Measurements from ENCODE around the gene PHEX. TPM values are rescaled to one million over a fixed set of nuclear protein-coding genes. Genes with fewer than 3 reads are reported as not detected.

The PHEX gene
- polyA plus RNA-seq, 1 donor (not counting 4 experiments of a cell fraction or from before 2014, with no cell fraction given) = 0.80 TPM

GRCh38 chrX:21998037-21998436, 34.1 kb upstream of the PHEX start:
- Histone ChIP-seq H3K4me3 (ENCODE audit: control insufficient read depth in 2 of 3, extremely low read depth in 1 of 3, insufficient read depth in 2 of 3, low read depth in 1 of 3, low read length in 3 of 3) (no peak overlapping the region), H3K4me2 (ENCODE audit: control insufficient read depth, extremely low read depth, insufficient read depth, low read depth, low read length) (no peak overlapping the region), H3K4me1 (ENCODE audit: control insufficient read depth, extremely low read depth, insufficient read depth, low read length) (no peaks in the 10 kb centered on the region), H3K36me3 (ENCODE audit: control insufficient read depth in 2 of 2, extremely low read depth in 1 of 2, insufficient read depth in 2 of 2, low read length in 2 of 2) (peaks cover 0 to 5% of the 10 kb centered on the region in 2 experiments), H3K27ac (ENCODE audit: control insufficient read depth, insufficient read depth, low read length) (no peak overlapping the region), H3K9ac (ENCODE audit: control insufficient read depth, extremely low read depth, insufficient read depth, low read length) (no peak overlapping the region), H4K20me1 (ENCODE audit: control insufficient read depth, extremely low read depth, insufficient read depth, low read length) (no peaks in the 10 kb centered on the region), H3K9me1 (ENCODE audit: control insufficient read depth, extremely low read depth, insufficient read depth, low read length) (no peaks in the 10 kb centered on the region), H3K27me3 (ENCODE audit: control insufficient read depth, extremely low read depth, insufficient read depth, low read length) (no peaks in the 10 kb centered on the region), H3K79me2 (ENCODE audit: control insufficient read depth, insufficient read depth, low read length) (no peaks in the 10 kb centered on the region), H3K9me3 (ENCODE audit: control insufficient read depth, low read depth, low read length) (no peaks in the 10 kb centered on the region), H2AFZ (ENCODE audit: control insufficient read depth, low read length) (no peak overlapping the region)
- DNase-seq (ENCODE audit: low read depth, low spot score) (no peak), FAIRE-seq (no peak)
- TF ChIP-seq EZH2 (IDR thresholded peaks at IDR 0.05; ENCODE audit: low read length) = no peak
- no peak for TF ChIP-seq CTCF (optimal IDR thresholded peaks at IDR 0.05 in 1 of 3, IDR thresholded peaks at IDR 0.05 in 1 of 3, conservative IDR thresholded peaks at IDR 0.05 in 1 of 3; ENCODE audit: extremely low read depth in 1 of 3, insufficient read depth in 2 of 3, low read length in 3 of 3)
- dilution Hi-C loops (cut with MboI; ENCODE audit: extremely low pct_ligation_motif_present, low sequenced_read_pairs) = no loop called here

GRCh38 chrX:22004866-22005265, 27.3 kb upstream of the PHEX start:
- no peak overlapping the region for H3K4me3 ChIP-seq (ENCODE audit: control insufficient read depth in 2 of 3, extremely low read depth in 1 of 3, insufficient read depth in 2 of 3, low read depth in 1 of 3, low read length in 3 of 3)
- FAIRE-seq (no peak), DNase-seq (ENCODE audit: low read depth, low spot score) (no peak)
- H3K9me1 ChIP-seq (ENCODE audit: control insufficient read depth, extremely low read depth, insufficient read depth, low read length) = no peaks in the 10 kb centered on the region
- H4K20me1 ChIP-seq (ENCODE audit: control insufficient read depth, extremely low read depth, insufficient read depth, low read length) = no peaks in the 10 kb centered on the region
- TF ChIP-seq CTCF (optimal IDR thresholded peaks at IDR 0.05 in 1 of 3, IDR thresholded peaks at IDR 0.05 in 1 of 3, conservative IDR thresholded peaks at IDR 0.05 in 1 of 3; ENCODE audit: extremely low read depth in 1 of 3, insufficient read depth in 2 of 3, low read length in 3 of 3) = no peak
- TF ChIP-seq EZH2 (IDR thresholded peaks at IDR 0.05; ENCODE audit: low read length) = no peak
- no peaks in the 10 kb centered on the region for H3K79me2 ChIP-seq (ENCODE audit: control insufficient read depth, insufficient read depth, low read length)
- dilution Hi-C loops (cut with MboI; ENCODE audit: extremely low pct_ligation_motif_present, low sequenced_read_pairs) = no loop called here
- H3K36me3 ChIP-seq (ENCODE audit: control insufficient read depth in 2 of 2, extremely low read depth in 1 of 2, insufficient read depth in 2 of 2, low read length in 2 of 2) = no peaks in the 10 kb centered on the region
- H3K4me1 ChIP-seq (ENCODE audit: control insufficient read depth, extremely low read depth, insufficient read depth, low read length) = no peaks in the 10 kb centered on the region
- no peak overlapping the region for H3K9ac ChIP-seq (ENCODE audit: control insufficient read depth, extremely low read depth, insufficient read depth, low read length)
- H3K27ac ChIP-seq (ENCODE audit: control insufficient read depth, insufficient read depth, low read length) = no peak overlapping the region
- no peaks in the 10 kb centered on the region for H3K9me3 ChIP-seq (ENCODE audit: control insufficient read depth, low read depth, low read length)
- H3K4me2 ChIP-seq (ENCODE audit: control insufficient read depth, extremely low read depth, insufficient read depth, low read depth, low read length) = no peak overlapping the region
- H2AFZ ChIP-seq (ENCODE audit: control insufficient read depth, low read length) = no peak overlapping the region
- H3K27me3 ChIP-seq (ENCODE audit: control insufficient read depth, extremely low read depth, insufficient read depth, low read length) = no peaks in the 10 kb centered on the region
